GM18508 (cell line): ENCODE results near the gene PIEZO2.
A peak's percentile ranks its signal among the peaks of the same experiment; 100 is the strongest.
"Not testable (repeated sequence)": the region's sequence is repeated elsewhere in the genome, so short reads cannot be mapped to it uniquely, and the experiment has no call there.

Experiments
- ATAC-seq: cut with Tn5 transposase; IDR thresholded peaks from one replicate; pipeline ENCODE4 v1.9.1; 2021; ENCODE audit warnings: moderate number of reproducible peaks; ENCODE audit not compliant: insufficient read depth, unreplicated experiment

The PIEZO2 gene

DNA sequence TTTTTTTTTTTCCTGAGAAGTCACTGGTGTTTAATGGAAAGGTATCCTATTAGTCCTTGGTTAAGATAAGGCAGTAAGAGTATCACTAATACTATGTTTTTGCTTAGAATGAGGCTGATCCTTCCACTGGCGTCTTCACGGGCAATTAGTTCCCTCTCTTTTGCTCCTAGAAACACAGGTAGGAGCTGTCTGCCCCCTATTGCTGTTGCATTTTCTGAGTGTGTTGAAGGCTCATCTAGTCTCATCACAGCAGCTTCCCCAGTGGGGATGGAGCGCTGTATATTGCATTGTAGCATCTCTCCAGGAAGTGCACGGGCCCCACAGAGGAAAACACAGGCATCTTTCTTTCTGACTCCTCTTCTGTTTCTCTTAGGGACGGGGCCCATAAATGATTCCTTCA, 478.5 kb downstream of the PIEZO2 start:
- no peak for ATAC-seq

DNA sequence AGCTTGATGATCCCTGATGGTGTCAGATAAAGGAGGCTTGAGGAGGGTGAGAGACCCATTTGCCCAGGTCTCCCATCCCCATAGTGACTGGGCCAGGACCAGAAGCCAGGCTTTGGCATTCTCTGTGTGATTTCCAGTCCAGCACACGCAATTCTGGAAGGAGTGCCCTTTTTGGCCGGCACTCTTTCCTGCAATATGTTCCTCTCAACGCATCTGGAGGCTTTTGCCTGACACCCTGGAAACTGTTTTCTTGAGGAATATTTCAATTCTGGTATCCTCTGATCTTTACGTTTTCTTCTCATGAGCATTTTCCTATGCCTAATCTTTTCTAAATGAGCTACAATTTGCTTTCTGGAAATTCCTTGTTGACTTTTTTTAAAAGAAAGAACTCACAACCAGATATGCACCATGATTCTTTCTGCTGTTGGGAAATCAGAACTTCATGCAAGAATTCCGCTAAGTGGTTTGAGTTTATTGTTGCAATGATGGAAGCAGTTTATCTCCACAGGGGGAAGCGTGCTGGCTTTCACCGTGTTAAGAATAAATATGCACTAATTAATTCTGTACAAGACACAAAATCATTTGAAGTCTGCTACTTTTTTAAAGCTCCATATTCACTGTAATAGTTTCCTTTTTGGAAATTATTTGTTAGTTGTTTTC, 479.8 kb downstream of the PIEZO2 start:
- ATAC-seq, result no peak

DNA sequence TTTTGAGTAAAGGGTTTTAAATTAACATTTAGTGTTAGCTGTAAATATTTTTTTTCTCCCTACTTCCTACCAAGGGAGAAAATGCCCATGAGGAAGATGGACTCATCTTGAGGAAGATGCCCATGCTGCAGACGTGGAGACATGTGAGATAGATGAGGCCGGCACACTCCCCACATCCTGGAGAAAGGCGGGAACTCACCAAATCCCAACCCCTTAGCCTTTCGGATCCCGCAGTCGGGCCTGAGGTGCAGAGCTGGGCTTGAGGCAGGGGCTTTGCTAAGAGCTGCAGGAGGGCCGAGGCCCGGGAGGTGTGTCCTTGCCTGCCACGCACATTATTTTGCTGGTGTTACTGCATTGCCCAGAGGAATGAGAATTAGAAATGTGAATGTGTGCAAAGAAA, 485.6 kb downstream of the PIEZO2 start:
- no peak for ATAC-seq

DNA sequence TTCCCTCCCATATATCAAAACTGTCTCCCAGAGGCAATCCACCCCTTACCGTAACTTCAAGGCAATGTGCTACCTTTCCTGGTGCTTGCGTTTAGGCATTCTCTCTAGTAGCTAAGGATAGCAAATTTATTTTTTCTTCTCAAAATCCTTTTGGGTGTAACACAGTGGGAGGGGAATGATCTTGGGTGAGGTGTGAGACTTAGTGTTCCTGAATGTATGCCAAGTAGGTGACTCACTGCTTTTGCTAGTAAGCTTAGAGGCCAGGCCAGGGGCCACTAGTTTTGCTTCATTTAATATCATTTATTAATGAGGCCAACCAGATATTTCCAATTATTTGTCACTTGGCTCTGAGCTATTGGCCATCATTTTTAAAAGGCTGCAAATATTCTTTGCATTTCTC, 488.1 kb downstream of the PIEZO2 start:
- no peak for ATAC-seq

DNA sequence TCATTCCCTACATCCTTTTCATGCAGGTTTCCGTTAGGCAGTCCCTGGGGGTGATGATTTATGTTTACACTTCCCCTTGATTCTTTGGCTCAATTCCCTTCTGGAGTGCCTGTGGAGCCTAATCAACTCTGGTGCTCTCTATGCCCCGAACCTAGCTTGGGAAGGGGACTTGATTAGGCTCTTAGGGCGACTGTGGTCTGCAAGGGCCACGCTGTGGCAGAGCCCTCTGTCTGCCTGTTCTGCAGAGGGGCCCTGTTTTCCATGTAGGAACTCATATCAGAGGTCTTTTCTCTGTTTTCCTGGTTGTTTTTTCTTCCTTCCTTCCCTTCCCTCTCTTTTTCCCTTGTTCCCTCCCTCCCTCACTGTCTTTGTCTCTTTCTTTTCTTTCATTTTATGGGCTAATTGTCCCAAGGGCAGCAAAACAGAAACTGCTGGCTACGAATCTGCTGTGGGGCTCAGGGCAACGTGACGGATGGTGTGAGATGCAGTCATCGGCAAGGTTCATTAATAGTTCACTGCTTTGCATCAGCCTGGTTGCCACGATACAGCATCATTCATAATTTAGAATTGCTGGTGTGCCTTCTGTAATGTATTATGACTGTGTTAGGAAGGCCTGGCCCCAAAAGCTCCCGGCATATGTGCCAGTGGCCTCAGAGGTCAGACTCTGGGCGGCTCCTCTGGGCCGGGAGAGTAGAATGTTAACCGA, 489.0 kb downstream of the PIEZO2 start:
- ATAC-seq, result peak; percentile 76

DNA sequence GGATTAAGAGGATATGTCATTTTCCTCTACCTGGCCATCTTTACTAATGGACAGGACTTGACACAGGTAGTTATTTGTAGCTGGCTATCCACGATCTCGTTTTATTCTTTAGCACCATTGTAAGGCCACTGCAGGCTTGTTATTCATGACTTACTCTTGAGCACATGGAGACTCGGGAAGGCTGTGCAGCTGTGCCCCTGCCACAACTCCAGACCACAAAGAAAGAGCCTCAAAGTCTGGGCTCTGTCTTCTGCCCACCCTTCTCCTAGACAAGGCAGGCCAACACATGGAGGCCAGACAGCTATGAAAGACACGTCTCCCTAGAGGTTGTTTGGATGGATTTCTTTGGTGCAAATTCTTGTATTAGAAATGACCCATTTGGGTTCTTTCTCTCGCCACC, 489.8 kb downstream of the PIEZO2 start:
- ATAC-seq, result no peak

DNA sequence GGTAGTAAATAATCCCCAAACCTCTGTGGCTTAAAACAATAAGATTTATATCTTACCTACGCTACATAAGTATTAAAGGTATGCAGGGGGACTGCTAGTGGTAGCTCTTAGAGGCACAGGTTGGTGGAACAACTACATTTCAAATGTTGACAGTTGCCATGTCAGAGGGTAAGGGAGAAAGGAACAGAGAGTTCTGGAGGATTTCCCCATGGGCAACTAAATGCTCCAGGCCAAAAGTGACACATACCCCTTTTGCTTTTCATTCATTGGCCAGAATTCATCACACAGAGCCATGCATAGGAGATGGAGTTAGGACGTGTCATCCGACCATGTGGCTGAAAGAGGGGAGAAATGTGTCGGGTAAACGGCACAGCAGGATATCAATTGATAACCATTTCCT, 490.4 kb downstream of the PIEZO2 start:
- no peak for ATAC-seq

DNA sequence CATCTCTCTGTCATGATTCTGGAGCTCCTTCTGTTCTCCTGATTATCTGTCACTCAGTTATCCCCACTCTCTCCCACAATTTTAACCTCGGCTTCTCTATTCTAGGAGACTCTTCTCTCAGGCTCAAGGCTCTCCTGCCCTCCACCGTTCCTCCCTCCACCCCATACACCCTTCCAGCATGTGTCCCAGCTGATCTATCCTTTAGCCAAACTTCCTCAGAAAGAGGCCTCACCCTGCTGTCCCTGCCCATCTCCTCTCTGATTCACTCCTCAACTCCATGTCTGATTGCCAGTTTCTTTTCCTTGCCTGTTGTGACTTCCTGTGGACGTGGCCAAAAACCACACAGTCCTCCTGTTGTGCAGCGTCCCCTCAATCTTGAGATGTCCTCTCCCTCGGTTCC, 505.4 kb downstream of the PIEZO2 start:
- ATAC-seq, result not testable (repeated sequence)

DNA sequence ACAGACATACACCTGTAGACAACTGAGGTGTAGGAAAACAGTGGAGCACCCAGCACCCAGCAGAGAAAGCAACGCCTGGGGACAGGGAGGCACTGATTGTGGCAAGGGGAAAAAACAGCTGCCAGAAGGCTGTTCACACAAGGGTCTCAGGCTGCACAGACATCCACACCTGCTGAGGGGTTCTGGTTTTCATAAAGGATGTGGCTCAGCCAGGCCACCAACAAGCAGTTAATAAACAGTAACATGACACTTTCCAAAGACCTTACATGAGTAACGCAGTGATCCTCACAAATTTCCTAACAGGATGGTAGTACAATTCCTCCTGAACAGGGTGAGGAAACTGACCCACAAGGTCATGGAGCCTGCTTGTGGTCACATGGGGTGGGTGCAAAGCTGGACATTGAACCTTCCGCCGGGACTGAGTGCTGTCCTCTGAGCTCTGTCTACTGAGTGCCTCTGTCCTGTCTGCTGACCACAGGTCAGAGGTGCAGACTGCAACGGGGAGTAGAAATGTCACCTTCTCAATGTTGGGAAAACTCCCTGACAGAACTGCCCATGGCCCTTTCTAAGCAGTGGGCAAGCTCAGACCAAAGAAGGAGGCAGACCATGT, 506.3 kb downstream of the PIEZO2 start:
- peak; percentile 61 for ATAC-seq

DNA sequence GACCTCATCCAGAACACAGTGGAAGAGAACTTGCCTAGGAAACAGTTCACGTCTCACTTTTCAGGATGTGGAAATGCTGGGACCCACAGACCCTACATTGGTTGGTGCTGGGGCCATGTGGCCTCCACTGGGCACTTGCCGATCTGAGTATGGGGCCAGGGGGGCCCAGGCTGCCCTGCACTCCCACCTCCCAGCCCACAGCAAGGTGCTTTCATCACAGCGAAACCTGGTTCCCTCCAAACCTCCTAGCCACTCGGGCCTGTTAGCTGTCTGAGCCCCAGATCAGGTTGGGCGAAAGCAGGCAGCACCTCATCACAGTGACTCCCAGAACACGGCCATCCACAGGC, 510.9 kb downstream of the PIEZO2 start:
- not testable (repeated sequence) for ATAC-seq

DNA sequence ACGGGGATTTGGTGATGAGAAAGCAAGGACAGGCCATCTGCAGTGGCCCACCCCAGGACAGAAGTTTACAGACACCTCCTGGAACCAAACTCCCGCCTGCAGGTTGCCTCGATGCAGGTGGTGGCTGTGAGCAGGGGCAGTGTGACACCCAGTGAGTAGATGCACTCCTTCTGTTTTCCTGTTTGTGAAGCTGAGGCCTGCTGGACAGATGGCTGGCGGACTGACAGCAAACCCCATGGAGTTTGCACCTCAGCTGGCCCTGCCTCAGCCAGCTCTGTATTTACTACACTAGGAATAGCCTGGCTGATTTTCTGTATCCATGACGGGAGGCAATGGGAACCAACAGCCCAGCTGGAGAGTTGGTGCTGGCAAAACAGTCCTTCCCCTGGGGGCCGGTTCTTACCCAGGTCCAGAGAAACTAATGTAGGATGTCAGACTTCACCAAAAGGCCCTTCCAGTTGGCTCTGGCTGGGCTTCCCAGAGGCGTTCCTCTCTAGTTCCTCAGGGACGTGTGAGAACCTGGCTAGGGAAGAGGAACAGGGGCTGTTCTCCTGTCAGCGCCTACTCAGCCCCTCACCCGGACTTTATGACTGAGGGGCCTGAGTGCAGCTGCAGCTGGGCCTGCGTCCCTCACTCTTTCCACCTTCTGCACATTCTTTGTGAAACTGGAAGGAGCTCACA, 511.4 kb downstream of the PIEZO2 start:
- ATAC-seq, result not testable (repeated sequence)

DNA sequence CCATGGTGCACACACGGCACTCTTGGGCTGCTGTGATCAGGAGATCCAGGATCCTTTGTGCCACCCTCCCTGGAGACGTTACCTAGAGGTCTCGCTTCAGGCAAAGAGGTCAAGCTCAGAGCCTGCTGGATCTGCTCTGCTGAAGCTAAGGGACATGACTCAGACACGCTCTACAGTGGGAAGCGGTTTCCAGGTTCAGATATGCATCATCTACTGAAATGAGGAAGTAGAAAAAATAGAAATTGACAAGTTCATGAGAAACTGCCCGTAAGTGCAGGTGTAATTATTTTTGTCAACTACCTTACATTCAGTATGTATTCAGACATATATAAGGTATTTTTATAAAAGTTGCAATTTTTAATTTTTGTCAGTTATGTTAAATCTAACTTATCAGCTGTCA, 520.3 kb downstream of the PIEZO2 start:
- ATAC-seq, result peak; percentile 96

DNA sequence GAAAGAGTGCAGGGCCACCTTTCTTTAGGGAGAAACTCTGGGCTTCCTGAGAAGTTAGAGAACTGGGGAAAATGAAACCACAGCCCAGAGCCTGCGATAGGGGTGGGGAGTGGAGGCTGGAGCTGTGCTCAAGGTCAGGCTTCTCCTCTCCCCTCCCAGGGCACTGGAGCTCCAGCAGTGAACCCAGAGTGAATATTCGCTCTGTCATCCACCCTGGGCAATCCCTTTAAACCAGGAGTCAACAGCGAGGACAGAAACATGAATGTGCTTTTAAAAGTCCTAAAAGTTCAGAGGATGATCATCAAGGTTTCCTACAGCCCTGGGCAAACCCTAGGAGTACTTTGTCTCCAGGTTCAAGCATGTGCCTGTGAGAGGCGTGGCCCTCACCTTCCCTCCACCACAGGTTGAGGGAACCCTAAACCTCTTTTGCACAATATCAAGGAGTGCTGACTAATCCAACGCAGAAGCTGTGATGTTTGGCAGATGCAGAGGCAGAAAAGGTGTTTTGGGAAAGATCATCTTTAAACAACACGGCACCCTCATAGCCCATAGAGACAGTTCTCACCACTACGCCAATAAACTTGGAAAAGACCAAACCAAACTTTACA, 522.7 kb downstream of the PIEZO2 start:
- not testable (repeated sequence) for ATAC-seq

DNA sequence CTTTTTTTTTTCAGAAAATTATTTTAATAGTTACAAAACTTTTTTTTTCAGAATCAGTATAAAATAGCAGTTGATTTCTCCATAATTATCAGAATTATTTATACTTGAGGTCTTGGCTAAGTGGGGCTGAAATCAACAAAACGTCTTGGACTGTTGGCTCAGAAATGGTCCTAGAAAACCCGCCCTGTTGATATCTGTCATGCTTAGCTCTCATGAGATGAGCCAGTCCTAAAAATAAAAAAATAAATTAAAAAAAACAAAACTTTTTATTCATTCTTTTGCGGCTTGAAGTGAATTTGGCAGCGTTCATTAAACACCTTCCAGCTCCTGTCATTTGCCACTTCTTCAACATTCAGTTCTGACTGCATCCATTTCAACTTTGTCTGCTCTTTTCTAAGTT, 525.8 kb downstream of the PIEZO2 start:
- not testable (repeated sequence) for ATAC-seq

DNA sequence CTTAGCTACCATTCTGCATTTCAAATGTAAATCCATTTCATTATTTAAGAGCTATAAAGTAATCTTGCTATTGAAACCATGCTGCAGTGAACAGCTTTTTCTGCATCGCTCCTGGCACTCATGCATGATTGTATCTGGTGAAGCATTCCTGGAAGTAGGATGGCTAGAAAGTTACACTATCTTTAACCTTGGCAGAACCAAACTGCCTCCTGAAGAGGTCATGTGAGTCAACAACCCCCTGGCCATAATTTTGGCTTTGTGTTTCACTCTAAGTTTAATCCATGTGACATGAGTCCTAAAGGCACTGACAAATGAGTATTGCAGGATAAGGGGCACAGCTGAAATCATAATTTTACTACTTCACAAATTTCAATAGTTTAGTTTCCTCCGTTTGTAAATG, 526.4 kb downstream of the PIEZO2 start:
- ATAC-seq, result not testable (repeated sequence)

DNA sequence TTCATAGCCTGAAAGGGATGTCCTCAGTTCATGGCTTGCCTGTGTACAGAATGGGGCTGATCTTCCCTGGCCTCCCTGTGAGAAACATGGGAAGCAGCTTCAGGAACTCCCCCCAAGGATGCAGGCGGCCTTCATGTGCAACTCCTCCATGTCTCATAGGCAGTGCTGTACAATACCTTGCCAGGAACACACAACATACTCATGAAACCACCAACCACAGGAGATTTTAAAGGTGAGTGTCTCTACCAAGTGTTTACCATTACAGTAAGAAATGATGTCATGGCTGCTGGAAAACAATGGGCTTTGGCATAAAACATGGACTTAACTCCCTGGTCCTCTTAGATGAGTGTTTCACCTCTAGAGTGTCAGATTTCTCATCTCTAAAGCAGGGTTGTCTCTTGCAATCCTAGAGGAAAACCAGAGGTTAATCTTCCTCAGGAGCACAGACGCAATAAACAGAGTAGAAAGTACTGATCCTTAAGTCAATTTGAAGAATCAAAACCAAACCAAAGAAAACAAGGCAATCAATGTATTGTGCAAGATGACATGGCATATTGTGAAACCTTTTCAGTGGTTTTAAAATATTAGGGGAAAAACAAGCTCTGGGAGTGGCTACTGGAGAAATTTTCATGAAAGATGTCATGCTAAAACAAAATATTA, 528.6 kb downstream of the PIEZO2 start:
- not testable (repeated sequence) for ATAC-seq
